Activated naive CD4-positive, alpha-beta T cell treated with anti-CD3 and anti-CD28 coated beads, Interleukin-2, amount 50 U/mL, for 72 hours (primary cell): ENCODE results near the gene CCDC102B. TPM values are rescaled to one million over a fixed set of nuclear protein-coding genes. Genes with fewer than 3 reads are reported as not detected.
A peak's percentile ranks its signal among the peaks of the same experiment; 100 is the strongest.
"Not testable (repeated sequence)": the region's sequence is repeated elsewhere in the genome, so short reads cannot be mapped to it uniquely, and the experiment has no call there.

Experiments
- ATAC-seq, 2 donors: fragments of 150-1000 bp; cut with Tn5 transposase; 2 replicates each; pipeline ENCODE4 v1.10.0; 2021; ENCODE audit warnings: mild to moderate bottlenecking in 2 of 2, moderate library complexity in 2 of 2
- DNase-seq, 2 donors: peaks; one replicate each; pipeline ENCODE4 v3.0.0; 2021 to 2022; ENCODE audit warnings: low spot score in 2 of 2
- H3K27ac Mint-ChIP-seq, 2 donors: one replicate each; pipeline ENCODE4 v1.8.0; 2022; ENCODE audit warnings: mild to moderate bottlenecking in 2 of 2, mixed read lengths in 2 of 2
- H3K36me3 Mint-ChIP-seq, 2 donors: one replicate each; pipeline ENCODE4 v1.8.0; 2022; ENCODE audit warnings: mixed read lengths in 2 of 2
- H3K9me3 Mint-ChIP-seq, 2 donors: one replicate each; pipeline ENCODE4 v1.8.0; 2022; ENCODE audit warnings: mixed read lengths in 2 of 2
- total RNA-seq, 2 donors: library from RNA; stranded (reverse); gene quantifications; one replicate each; pipeline ENCODE4 v1.2.3, GENCODE V29; 2022

The CCDC102B gene
- total RNA-seq, 2 donors from 2014 or later = 2.5 to 3.5 TPM

- H3K27ac Mint-ChIP-seq = no peak overlapping the region
- no peak for DNase-seq
- no peaks in the 10 kb centered on the region for H3K36me3 Mint-ChIP-seq
- no peaks in the 10 kb centered on the region for H3K9me3 Mint-ChIP-seq
- no peak for ATAC-seq
Measured at GRCh38 chr18:68854786-68855391, 57.0 kb downstream of the CCDC102B start.

GRCh38 chr18:68855491-68855890 is 57.6 kb downstream of the CCDC102B start:
- DNase-seq (no peak), ATAC-seq (no peak)
- Mint-ChIP-seq H3K27ac (no peak overlapping the region), H3K36me3 (no peaks in the 10 kb centered on the region), H3K9me3 (no peaks in the 10 kb centered on the region)

GRCh38 chr18:68861365-68861764 is 63.5 kb downstream of the CCDC102B start:
- Mint-ChIP-seq H3K36me3 (no peaks in the 10 kb centered on the region), H3K9me3 (no peaks in the 10 kb centered on the region), H3K27ac (no peak overlapping the region)
- DNase-seq (no peak), ATAC-seq (no peak)

- ATAC-seq (no peak), DNase-seq (no peak)
- no peaks in the 10 kb centered on the region for H3K36me3 Mint-ChIP-seq
- H3K27ac Mint-ChIP-seq = no peak overlapping the region
- no peaks in the 10 kb centered on the region for H3K9me3 Mint-ChIP-seq
Measured at GRCh38 chr18:68865021-68865420, 67.1 kb downstream of the CCDC102B start.

- no peak for ATAC-seq
- H3K27ac Mint-ChIP-seq = no peak overlapping the region
- no peak for DNase-seq
- no peaks in the 10 kb centered on the region for H3K36me3 Mint-ChIP-seq
- H3K9me3 Mint-ChIP-seq = no peaks in the 10 kb centered on the region
Measured at GRCh38 chr18:68865503-68865902, 67.6 kb downstream of the CCDC102B start.

- Mint-ChIP-seq H3K9me3 (no peaks in the 10 kb centered on the region), H3K27ac (no peak overlapping the region), H3K36me3 (no peaks in the 10 kb centered on the region)
- ATAC-seq (no peak), DNase-seq (no peak)
Measured at GRCh38 chr18:68873003-68873402, 75.1 kb downstream of the CCDC102B start.

GRCh38 chr18:68874361-68874760 is 76.5 kb downstream of the CCDC102B start:
- DNase-seq (no peak), ATAC-seq (no peak)
- Mint-ChIP-seq H3K36me3 (no peaks in the 10 kb centered on the region), H3K9me3 (no peaks in the 10 kb centered on the region), H3K27ac (no peak overlapping the region)

GRCh38 chr18:68879947-68880346 is 82.1 kb downstream of the CCDC102B start:
- ATAC-seq, H3K36me3 Mint-ChIP-seq, DNase-seq, H3K27ac Mint-ChIP-seq, H3K9me3 Mint-ChIP-seq: not testable (repeated sequence)

- Mint-ChIP-seq H3K27ac (no peak overlapping the region), H3K9me3 (no peaks in the 10 kb centered on the region), H3K36me3 (no peaks in the 10 kb centered on the region)
- ATAC-seq = no peak
- DNase-seq = no peak
Measured at GRCh38 chr18:68887410-68887809, 89.5 kb downstream of the CCDC102B start.

GRCh38 chr18:68893354-68893753 is 95.5 kb downstream of the CCDC102B start:
- no peaks in the 10 kb centered on the region for H3K9me3 Mint-ChIP-seq
- DNase-seq = no peak
- no peak for ATAC-seq
- H3K27ac Mint-ChIP-seq = no peak overlapping the region
- H3K36me3 Mint-ChIP-seq = no peaks in the 10 kb centered on the region

- ATAC-seq (no peak), DNase-seq (no peak)
- no peaks in the 10 kb centered on the region for H3K9me3 Mint-ChIP-seq
- H3K27ac Mint-ChIP-seq = no peak overlapping the region
- no peaks in the 10 kb centered on the region for H3K36me3 Mint-ChIP-seq
Measured at GRCh38 chr18:68897286-68897685, 99.4 kb downstream of the CCDC102B start.

GRCh38 chr18:68909579-68909978 is 111.7 kb downstream of the CCDC102B start:
- H3K27ac Mint-ChIP-seq = no peak overlapping the region
- H3K36me3 Mint-ChIP-seq = no peaks in the 10 kb centered on the region
- ATAC-seq = no peak
- no peak for DNase-seq
- peaks cover 0 to 7% of the 10 kb centered on the region in 2 donors for H3K9me3 Mint-ChIP-seq

GRCh38 chr18:68915061-68915460 is 117.2 kb downstream of the CCDC102B start:
- no peaks in the 10 kb centered on the region for H3K36me3 Mint-ChIP-seq
- peaks cover 0 to 7% of the 10 kb centered on the region in 2 donors for H3K9me3 Mint-ChIP-seq
- ATAC-seq = no peak
- no peak overlapping the region for H3K27ac Mint-ChIP-seq
- DNase-seq = no peak

- Mint-ChIP-seq H3K27ac (no peak overlapping the region), H3K36me3 (no peaks in the 10 kb centered on the region), H3K9me3 (no peaks in the 10 kb centered on the region)
- ATAC-seq (peak; percentile 54 to 85), DNase-seq (no peak)
Measured at GRCh38 chr18:68916734-68917133, 118.9 kb downstream of the CCDC102B start.

GRCh38 chr18:68918216-68918615 is 120.3 kb downstream of the CCDC102B start:
- no peak overlapping the region for H3K27ac Mint-ChIP-seq
- H3K36me3 Mint-ChIP-seq = no peaks in the 10 kb centered on the region
- no peak for ATAC-seq
- DNase-seq = no peak
- no peaks in the 10 kb centered on the region for H3K9me3 Mint-ChIP-seq

- ATAC-seq (no peak), DNase-seq (no peak)
- no peaks in the 10 kb centered on the region for H3K9me3 Mint-ChIP-seq
- H3K36me3 Mint-ChIP-seq = no peaks in the 10 kb centered on the region
- no peak overlapping the region for H3K27ac Mint-ChIP-seq
Measured at GRCh38 chr18:68919900-68920299, 122.0 kb downstream of the CCDC102B start.

- no peak for ATAC-seq
- H3K36me3 Mint-ChIP-seq = no peaks in the 10 kb centered on the region
Measured at GRCh38 chr18:68922392-68922791, 124.5 kb downstream of the CCDC102B start.

GRCh38 chr18:68925268-68925667 is 127.4 kb downstream of the CCDC102B start:
- H3K9me3 Mint-ChIP-seq = no peaks in the 10 kb centered on the region
- peak in 1 of 2 donors; percentile 78 for ATAC-seq
- DNase-seq = no peak
- H3K27ac Mint-ChIP-seq = no peak overlapping the region
- H3K36me3 Mint-ChIP-seq = no peaks in the 10 kb centered on the region

More at GRCh38 chr18:68922392-68922791, 124.5 kb downstream of the CCDC102B start:
- Mint-ChIP-seq H3K9me3 (no peaks in the 10 kb centered on the region), H3K27ac (no peak overlapping the region)
- DNase-seq = no peak
